ENCODE results near the gene GRXCR2.

GRCh38 chr5:145826895-145827674 is 45.7 kb downstream of the GRXCR2 start:
- TF ChIP-seq POLR2A (IDR thresholded peaks at IDR 0.05) (no peak), CTCF (IDR thresholded peaks at IDR 0.05 in 8 of 11, conservative IDR thresholded peaks at IDR 0.05 in 3 of 11) (no peak)

All from spleen (tissue), 7 donors.